ENCODE measurements around the gene TMEM208. TPM values are rescaled to one million over a fixed set of nuclear protein-coding genes. Genes with fewer than 3 reads are reported as not detected.

Gene TMEM208
- total and polyA plus RNA-seq, 2 experiments from 2014 or later, result 53.8 to 97.0 TPM

DNA sequence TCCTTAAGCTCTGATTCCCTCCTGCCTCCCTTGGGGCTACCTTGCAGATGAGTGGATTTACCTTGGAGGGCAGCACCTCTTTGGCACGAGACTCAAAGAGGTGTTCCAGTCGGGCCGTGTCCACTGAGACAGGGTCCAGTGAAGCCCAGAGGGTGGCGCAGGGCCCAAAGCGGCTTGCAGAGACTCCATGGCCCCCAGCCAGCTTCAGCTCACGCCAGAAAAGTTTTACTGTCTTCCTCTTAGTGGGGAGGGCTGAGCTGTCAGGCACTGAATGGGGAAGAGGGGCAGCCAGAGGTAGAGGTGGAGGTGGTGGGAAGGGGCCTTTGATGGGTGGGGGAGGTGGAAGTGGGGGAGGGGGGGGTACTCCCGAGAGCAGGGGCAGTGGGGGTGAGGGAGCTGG is 6.7 kb downstream of the TMEM208 start:
- H3K9ac ChIP-seq, result no peak overlapping the region
- no peak overlapping the region for H2AFZ ChIP-seq
- H4K20me1 ChIP-seq (ENCODE audit: insufficient read depth), result no peaks in the 10 kb centered on the region
- in situ Hi-C loops (cut with MboI), result no loop called here
- H3K9me3 ChIP-seq (ENCODE audit: low read depth), result no peaks in the 10 kb centered on the region
- no peaks in the 10 kb centered on the region for H3K27me3 ChIP-seq (replicated peaks; ENCODE audit: insufficient read depth)
- no peaks in the 10 kb centered on the region for H3K9me2 ChIP-seq (ENCODE audit: insufficient read depth)
- no peaks in the 10 kb centered on the region for H3K4me1 ChIP-seq (ENCODE audit: insufficient read depth)
- 71 to 80% methylated on average over 7 of the region's 7 CpGs for WGBS, 2 experiments (ENCODE audit: low coverage in 1 of 2, low lambda C conversion rate in 2 of 2, missing lambda C conversion rate in 2 of 2)
- TF ChIP-seq EZH2phosphoT487 (IDR thresholded peaks at IDR 0.05; ENCODE audit: insufficient read depth, low read depth) (no peak), EZH2 (IDR thresholded peaks at IDR 0.05; ENCODE audit: insufficient read depth, poor library complexity, severe bottlenecking) (no peak)
- H3K79me2 ChIP-seq (ENCODE audit: insufficient read depth), result peaks cover 14% of the 10 kb centered on the region
- H3F3A ChIP-seq (ENCODE audit: insufficient read depth), result no peaks in the 10 kb centered on the region
- no peak for DNase-seq
- H3K27ac ChIP-seq, result no peak overlapping the region
- H3K4me2 ChIP-seq (ENCODE audit: unreplicated experiment), result no peak overlapping the region
- peaks cover 10% of the 10 kb centered on the region; the same call in 1 of the 2 replicates for H3K36me3 ChIP-seq (ENCODE audit: low read depth)
- H3K4me3 ChIP-seq, result no peak overlapping the region

DNA sequence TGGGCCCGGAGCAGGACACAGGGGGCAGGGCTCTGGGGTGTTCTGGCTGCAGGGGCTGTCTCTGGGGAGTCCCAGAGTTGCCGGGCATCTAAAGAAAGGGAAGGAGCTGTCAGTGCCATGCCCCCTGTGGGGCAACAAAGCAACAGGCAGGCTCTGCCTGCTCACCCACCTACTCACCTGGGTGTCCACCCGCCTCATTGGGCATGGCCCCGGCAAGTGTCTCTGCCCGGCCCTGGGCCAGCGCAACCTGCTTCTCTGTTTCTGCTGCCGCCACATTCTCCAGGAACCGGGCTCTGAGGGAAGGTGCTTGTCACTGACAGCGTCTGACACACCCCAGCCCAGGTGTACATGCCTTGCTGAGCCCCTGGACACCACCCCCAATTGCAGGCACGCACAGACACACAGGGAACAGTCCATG is 7.3 kb downstream of the TMEM208 start:
- 65% methylated on average over 9 to 10 of the region's 10 CpGs for WGBS, 2 experiments (ENCODE audit: low coverage in 1 of 2, low lambda C conversion rate in 2 of 2, missing lambda C conversion rate in 2 of 2)
- Histone ChIP-seq H3F3A (ENCODE audit: insufficient read depth) (no peaks in the 10 kb centered on the region), H3K79me2 (ENCODE audit: insufficient read depth) (peaks cover 10% of the 10 kb centered on the region), H3K36me3 (ENCODE audit: low read depth) (peaks cover 4% of the 10 kb centered on the region; the same call in 1 of the 2 replicates), H3K9ac (no peak overlapping the region), H3K27me3 (replicated peaks; ENCODE audit: insufficient read depth) (no peaks in the 10 kb centered on the region), H3K4me2 (ENCODE audit: unreplicated experiment) (no peak overlapping the region), H3K4me3 (no peak overlapping the region), H3K27ac (no peak overlapping the region), H4K20me1 (ENCODE audit: insufficient read depth) (no peaks in the 10 kb centered on the region), H3K9me2 (ENCODE audit: insufficient read depth) (no peaks in the 10 kb centered on the region), H2AFZ (no peak overlapping the region), H3K9me3 (ENCODE audit: low read depth) (no peaks in the 10 kb centered on the region), H3K4me1 (ENCODE audit: insufficient read depth) (no peaks in the 10 kb centered on the region)
- TF ChIP-seq EZH2 (IDR thresholded peaks at IDR 0.05; ENCODE audit: insufficient read depth, poor library complexity, severe bottlenecking) (no peak), EZH2phosphoT487 (IDR thresholded peaks at IDR 0.05; ENCODE audit: insufficient read depth, low read depth) (no peak)
- DNase-seq, result no peak
- in situ Hi-C loops (cut with MboI), result no loop called here

DNA sequence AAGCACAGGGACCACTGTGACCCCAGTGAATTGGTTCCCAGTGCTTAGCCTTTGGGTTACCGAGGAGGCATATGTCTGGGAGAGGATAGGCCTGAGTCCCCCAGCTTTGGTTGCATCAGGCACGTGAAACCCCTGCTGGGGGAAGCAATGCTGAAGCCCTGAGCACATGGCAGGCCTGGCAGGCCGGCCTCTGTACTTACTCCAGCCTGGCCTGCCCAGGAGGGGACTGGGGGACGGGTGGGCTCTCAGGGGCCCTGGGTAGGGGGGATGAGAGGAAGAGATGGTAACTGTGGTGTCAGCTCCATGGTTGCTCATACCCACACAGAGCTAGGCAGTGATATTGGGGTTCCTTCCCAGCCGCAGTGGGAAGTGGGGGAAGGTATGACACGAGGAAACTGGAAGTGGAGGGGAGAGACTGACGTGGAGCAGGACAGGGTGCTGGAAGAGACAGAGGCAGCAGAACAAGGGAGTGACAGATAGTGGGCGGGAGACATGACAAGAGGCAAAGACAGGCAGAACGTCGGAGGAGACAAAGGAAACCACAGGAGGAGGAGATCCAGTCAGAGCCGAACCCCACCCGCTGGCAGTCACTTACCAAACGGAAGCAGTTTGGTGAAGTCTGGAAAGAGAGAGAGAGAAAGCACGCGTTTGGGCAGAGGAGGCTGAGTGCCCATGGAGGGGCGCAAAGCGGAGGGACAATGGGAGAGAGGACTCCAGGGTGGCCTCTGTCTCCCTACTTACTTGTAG is 9.1 kb downstream of the TMEM208 start:
- in situ Hi-C loops (cut with MboI), result no loop called here
- no peaks in the 10 kb centered on the region for H3K27me3 ChIP-seq (replicated peaks; ENCODE audit: insufficient read depth)
- no peaks in the 10 kb centered on the region for H3K36me3 ChIP-seq (ENCODE audit: low read depth)
- H3K79me2 ChIP-seq (ENCODE audit: insufficient read depth), result peaks cover 11% of the 10 kb centered on the region
- H2AFZ ChIP-seq, result no peak overlapping the region
- no peak for TF ChIP-seq EZH2phosphoT487 (IDR thresholded peaks at IDR 0.05; ENCODE audit: insufficient read depth, low read depth)
- TF ChIP-seq EZH2 (IDR thresholded peaks at IDR 0.05; ENCODE audit: insufficient read depth, poor library complexity, severe bottlenecking), result no peak
- DNase-seq, result peak; percentile 36
- no peak overlapping the region for H3K9ac ChIP-seq
- WGBS, 2 experiments (ENCODE audit: low coverage in 1 of 2, low lambda C conversion rate in 2 of 2, missing lambda C conversion rate in 2 of 2), result 76 to 87% methylated on average over 16 to 17 of the region's 17 CpGs
- no peaks in the 10 kb centered on the region for H3K9me2 ChIP-seq (ENCODE audit: insufficient read depth)
- H3K4me2 ChIP-seq (ENCODE audit: unreplicated experiment), result no peak overlapping the region
- no peak overlapping the region for H3K27ac ChIP-seq
- no peaks in the 10 kb centered on the region for H3K9me3 ChIP-seq (ENCODE audit: low read depth)
- no peak overlapping the region for H3K4me3 ChIP-seq
- peaks cover 12% of the 10 kb centered on the region; the same call in 1 of the 2 replicates for H3F3A ChIP-seq (ENCODE audit: insufficient read depth)
- H3K4me1 ChIP-seq (ENCODE audit: insufficient read depth), result peaks cover 12% of the 10 kb centered on the region
- no peaks in the 10 kb centered on the region for H4K20me1 ChIP-seq (ENCODE audit: insufficient read depth)

DNA sequence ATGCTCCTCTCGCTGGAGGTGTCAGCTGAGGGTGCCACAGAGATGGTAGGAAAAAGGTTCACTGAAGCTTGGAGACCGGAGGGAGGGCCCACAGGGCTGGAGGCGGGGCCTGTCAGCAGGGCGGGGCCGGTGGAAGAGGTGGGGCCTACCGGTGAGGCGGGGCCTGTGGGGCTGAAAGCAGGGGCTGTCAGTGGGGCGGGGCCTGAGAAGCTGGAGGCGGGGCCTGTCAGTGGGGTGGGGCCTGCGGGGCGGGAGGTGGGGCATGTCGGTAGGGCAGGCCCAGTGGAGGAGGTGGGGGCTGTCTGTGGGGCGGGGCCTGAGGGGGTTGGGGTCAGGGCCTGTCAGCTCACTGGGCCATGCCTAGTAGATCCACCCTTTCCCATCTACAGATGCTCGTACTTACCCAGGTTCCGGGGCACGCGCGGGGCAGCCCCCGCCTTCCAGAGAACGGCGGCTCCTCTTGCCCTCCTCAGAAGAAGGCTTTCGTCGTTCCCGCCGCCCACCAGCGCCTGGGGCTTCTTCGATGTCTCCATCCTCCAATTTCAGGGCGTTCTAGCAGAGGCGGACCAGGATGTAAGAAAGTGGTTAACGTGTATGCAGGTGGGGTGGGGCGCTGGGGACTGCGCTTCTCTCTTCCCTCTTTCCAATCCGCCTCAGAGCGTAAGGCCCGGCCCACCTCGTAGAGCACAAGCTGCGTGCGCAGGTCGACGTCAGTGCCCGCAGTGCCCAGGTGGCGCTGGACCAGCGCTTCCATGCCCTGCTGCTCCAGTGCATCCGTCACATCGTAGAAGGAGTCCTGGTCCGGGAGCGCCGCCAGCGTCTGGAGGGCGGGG is 9.8 kb downstream of the TMEM208 start:
- Histone ChIP-seq H4K20me1 (ENCODE audit: insufficient read depth) (no peaks in the 10 kb centered on the region), H3K9ac (no peak overlapping the region), H3K9me3 (ENCODE audit: low read depth) (no peaks in the 10 kb centered on the region), H3K4me3 (no peak overlapping the region), H3K36me3 (ENCODE audit: low read depth) (no peaks in the 10 kb centered on the region), H3K27me3 (replicated peaks; ENCODE audit: insufficient read depth) (no peaks in the 10 kb centered on the region), H3K4me2 (ENCODE audit: unreplicated experiment) (no peak overlapping the region), H3K27ac (no peak overlapping the region), H2AFZ (no peak overlapping the region), H3K4me1 (ENCODE audit: insufficient read depth) (peaks cover 19% of the 10 kb centered on the region), H3K9me2 (ENCODE audit: insufficient read depth) (no peaks in the 10 kb centered on the region), H3K79me2 (ENCODE audit: insufficient read depth) (peaks cover 11% of the 10 kb centered on the region), H3F3A (ENCODE audit: insufficient read depth) (peaks cover 19% of the 10 kb centered on the region)
- 79 to 90% methylated on average over 38 to 50 of the region's 50 CpGs for WGBS, 2 experiments (ENCODE audit: low coverage in 1 of 2, low lambda C conversion rate in 2 of 2, missing lambda C conversion rate in 2 of 2)
- in situ Hi-C loops (cut with MboI), result no loop called here
- peak; percentile 84 for DNase-seq
- TF ChIP-seq EZH2phosphoT487 (IDR thresholded peaks at IDR 0.05; ENCODE audit: insufficient read depth, low read depth), result no peak
- TF ChIP-seq EZH2 (IDR thresholded peaks at IDR 0.05; ENCODE audit: insufficient read depth, poor library complexity, severe bottlenecking), result no peak
